ENCODE measurements around the gene SELENOF.
"Not testable (repeated sequence)": the region's sequence is repeated elsewhere in the genome, so short reads cannot be mapped to it uniquely, and the experiment has no call there.

The SELENOF gene

DNA sequence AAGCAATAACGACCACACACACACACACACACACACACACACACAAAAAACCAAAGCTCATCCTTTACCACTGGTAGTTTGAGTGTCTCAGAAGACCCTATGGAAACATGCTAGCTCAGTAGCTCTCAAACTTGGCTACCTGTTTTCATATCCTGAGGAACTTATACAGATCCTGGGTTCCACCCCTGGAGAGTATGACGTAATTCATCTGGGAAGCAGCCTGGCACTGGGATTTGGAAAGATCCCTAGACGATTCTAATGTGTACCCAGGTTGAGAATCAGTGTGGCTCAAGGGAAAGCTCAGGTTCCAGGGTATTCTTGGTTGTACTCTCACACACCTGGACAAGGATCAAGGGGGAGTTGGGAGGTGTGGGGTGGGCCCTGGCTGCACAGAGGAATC, 85.9 kb downstream of the SELENOF start:
- CTCF ChIA-PET = interaction anchor here (1.0 kb wide), 1 partner anchor 255 kb away, joined by 4 read pairs; no protein-coding TSS in a partner anchor
- no peak for DNase-seq
- peaks cover 7% of the 10 kb centered on the region for H3K27me3 Mint-ChIP-seq
- H3K9me3 Mint-ChIP-seq = no peaks in the 10 kb centered on the region
- H3K36me3 Mint-ChIP-seq = no peaks in the 10 kb centered on the region
- no peaks in the 10 kb centered on the region for H3K4me1 Mint-ChIP-seq
- H3K27ac Mint-ChIP-seq = no peak overlapping the region
- H3K4me3 Mint-ChIP-seq = no peak overlapping the region

DNA sequence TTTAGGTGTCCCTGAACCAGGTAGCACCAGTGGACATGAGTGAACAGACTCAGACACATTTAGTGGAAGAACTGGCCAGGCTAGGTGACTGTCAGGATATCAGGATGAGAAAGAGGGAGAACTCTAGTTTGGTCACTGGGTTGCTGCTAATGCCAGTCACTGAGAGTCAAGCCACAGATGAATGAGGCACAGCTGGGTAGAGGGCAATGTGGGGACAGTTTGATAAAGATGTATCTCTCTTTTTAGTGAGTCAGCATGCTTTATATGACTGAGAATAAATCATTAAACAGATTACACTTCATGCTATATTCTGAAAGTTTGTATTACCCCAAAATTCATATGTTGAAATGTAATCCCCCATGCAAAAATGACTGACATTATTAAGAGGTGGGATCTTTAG, 87.1 kb downstream of the SELENOF start:
- no peaks in the 10 kb centered on the region for H3K9me3 Mint-ChIP-seq
- H3K36me3 Mint-ChIP-seq = no peaks in the 10 kb centered on the region
- CTCF ChIA-PET = no interaction called here
- H3K27ac Mint-ChIP-seq = no peak overlapping the region
- no peak overlapping the region for H3K4me3 Mint-ChIP-seq
- peaks cover 11% of the 10 kb centered on the region for H3K27me3 Mint-ChIP-seq
- DNase-seq = no peak
- no peaks in the 10 kb centered on the region for H3K4me1 Mint-ChIP-seq

DNA sequence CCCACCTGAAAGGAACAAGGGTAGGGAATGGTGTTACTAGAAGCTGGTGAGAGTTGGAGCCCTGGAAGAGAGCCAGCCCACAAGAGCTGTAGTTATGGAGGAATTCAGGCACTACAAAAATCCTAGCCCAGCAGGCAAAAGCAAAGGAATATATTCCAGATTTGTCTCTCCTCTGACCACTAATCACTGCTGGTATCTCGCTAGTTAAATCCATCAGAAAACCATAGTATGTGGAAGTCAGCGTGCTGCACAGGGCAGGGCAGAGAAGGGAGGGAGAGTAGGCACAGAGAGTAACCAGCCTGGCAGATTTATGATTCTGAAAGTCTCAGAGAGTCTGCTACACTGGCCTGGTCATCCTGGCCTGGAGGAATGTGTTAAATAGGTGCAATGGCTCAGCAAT, 88.6 kb downstream of the SELENOF start:
- no peak for DNase-seq
- CTCF ChIA-PET = interaction anchor here (0.9 to 1.0 kb wide), 2 partner anchors 9 to 260 kb away, joined by 3 read pairs; no protein-coding TSS in a partner anchor
- Mint-ChIP-seq H3K4me1 (no peaks in the 10 kb centered on the region), H3K4me3 (no peak overlapping the region), H3K27me3 (peaks cover 15% of the 10 kb centered on the region), H3K9me3 (no peaks in the 10 kb centered on the region), H3K36me3 (no peaks in the 10 kb centered on the region), H3K27ac (no peak overlapping the region)

DNA sequence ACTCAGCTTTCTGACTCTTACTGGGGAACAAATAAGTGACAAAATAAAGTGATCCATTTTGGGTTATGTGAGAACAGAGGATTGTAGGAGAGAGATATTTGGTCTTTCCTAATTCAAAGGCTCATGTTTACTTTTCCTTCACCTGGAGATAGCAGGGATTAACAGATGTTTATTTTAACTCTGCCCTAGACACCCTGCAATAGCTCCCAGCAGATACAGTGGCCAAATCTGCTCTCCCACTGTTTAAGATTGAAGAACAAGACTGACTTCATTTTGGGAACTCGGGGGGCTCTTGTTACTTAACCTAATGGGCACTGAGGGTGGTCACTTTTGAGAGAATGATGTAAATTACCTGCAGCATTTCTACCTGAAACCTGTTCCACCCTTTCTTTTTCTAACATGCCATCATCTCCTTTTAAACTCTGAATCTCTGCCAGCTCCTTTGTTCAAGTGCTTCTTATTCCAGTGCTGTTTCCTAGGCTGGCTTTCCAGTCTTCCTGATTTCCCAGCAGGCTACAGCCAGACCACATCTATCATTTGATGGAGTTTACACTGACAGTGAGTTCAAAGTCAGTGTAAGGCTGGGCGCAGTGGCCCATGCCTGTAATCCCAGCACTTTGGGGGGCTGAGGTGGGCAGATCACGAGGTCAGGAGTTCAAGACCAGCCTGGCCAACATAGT, 90.0 kb downstream of the SELENOF start:
- Mint-ChIP-seq H3K4me3 (no peak overlapping the region), H3K36me3 (no peaks in the 10 kb centered on the region), H3K4me1 (no peaks in the 10 kb centered on the region), H3K27me3 (peaks cover 15% of the 10 kb centered on the region), H3K27ac (no peak overlapping the region), H3K9me3 (no peaks in the 10 kb centered on the region)
- no peak for DNase-seq
- CTCF ChIA-PET = no interaction called here

DNA sequence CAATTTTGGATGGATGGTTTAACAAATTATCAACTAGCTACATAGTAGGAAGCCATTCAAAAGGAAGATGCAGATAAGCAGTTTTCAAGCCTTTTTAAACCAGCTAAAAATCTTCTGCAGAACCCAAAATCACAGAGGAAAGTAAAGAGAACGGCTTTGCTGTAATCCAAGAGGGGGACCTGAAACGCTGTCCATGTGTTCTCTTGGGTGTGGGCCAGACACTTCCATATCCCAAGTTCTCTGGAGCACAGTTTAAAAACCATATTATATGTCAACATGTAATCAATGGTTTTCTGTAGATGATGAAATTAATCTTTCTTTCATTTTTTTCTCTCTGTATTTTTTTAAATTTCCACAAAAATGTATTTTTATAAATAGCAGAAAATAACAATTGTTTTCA, 90.5 kb downstream of the SELENOF start:
- Mint-ChIP-seq H3K9me3 (no peaks in the 10 kb centered on the region), H3K27ac (no peak overlapping the region), H3K27me3 (peaks cover 15% of the 10 kb centered on the region), H3K36me3 (no peaks in the 10 kb centered on the region), H3K4me1 (no peaks in the 10 kb centered on the region), H3K4me3 (no peak overlapping the region)
- CTCF ChIA-PET = no interaction called here
- DNase-seq = no peak

DNA sequence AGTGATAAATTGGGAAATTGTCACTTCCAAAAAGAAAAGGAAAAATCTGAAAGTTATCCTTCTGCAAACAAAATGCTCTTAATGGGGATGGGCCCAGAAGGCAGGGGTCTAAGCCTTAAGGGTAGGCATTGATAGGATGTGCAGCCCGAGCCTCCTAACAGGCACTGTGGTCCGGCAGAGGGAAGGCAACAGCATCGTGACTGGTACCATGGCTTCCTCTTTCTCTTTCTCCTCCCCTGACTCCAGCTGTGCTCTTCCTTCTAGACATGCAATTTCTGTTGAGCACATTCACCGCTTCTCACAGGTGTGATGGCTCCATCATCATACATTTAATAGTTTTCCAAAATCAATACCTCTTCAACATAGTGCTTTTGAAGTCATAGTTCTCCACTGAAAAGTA, 91.5 kb downstream of the SELENOF start:
- no peak for DNase-seq
- H3K27me3 Mint-ChIP-seq = peaks cover 15% of the 10 kb centered on the region
- no peak overlapping the region for H3K27ac Mint-ChIP-seq
- no peak overlapping the region for H3K4me3 Mint-ChIP-seq
- no peaks in the 10 kb centered on the region for H3K4me1 Mint-ChIP-seq
- H3K36me3 Mint-ChIP-seq = no peaks in the 10 kb centered on the region
- CTCF ChIA-PET = no interaction called here
- H3K9me3 Mint-ChIP-seq = no peaks in the 10 kb centered on the region

DNA sequence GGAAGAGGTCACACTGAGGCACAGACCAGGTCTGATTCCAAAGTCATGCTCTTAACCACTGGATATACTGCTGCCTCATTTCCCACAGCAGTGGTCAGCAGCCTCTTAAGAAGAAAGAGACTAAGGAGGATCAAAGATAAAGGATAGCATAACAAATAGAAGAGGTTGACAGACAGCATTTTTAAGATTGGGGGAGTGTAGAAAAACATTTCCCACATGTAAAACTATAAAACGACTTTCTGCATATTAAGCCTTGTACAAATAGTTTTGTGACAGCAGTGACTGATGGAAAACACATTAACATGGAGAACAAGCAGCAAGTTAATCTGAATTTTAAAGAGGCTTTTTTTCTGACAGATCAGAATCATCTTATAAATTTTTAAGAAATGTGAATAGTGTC, 92.0 kb downstream of the SELENOF start:
- DNase-seq = no peak
- Mint-ChIP-seq H3K4me1 (no peaks in the 10 kb centered on the region), H3K4me3 (no peak overlapping the region), H3K36me3 (no peaks in the 10 kb centered on the region), H3K9me3 (no peaks in the 10 kb centered on the region), H3K27me3 (peaks cover 15% of the 10 kb centered on the region), H3K27ac (no peak overlapping the region)
- CTCF ChIA-PET = no interaction called here

DNA sequence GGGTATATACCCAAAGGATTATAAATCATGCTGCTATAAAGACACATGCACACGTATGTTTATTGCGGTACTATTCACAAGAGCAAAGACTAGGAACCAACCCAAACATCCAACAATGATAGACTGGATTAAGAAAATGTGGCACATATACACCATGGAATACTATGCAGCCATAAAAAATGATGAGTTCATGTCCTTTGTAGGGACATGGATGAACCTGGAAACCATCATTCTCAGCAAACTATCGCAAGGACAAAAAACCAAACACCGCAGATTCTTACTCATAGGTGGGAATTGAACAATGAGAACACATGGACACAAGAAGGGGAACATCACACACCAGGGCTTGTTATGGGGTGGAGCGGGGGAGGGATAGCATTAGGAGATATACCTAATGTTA, 94.0 kb downstream of the SELENOF start:
- H3K36me3 Mint-ChIP-seq, H3K27ac Mint-ChIP-seq, H3K9me3 Mint-ChIP-seq, DNase-seq, CTCF ChIA-PET, H3K4me3 Mint-ChIP-seq, H3K4me1 Mint-ChIP-seq: not testable (repeated sequence)
- peaks cover 12% of the 10 kb centered on the region for H3K27me3 Mint-ChIP-seq

DNA sequence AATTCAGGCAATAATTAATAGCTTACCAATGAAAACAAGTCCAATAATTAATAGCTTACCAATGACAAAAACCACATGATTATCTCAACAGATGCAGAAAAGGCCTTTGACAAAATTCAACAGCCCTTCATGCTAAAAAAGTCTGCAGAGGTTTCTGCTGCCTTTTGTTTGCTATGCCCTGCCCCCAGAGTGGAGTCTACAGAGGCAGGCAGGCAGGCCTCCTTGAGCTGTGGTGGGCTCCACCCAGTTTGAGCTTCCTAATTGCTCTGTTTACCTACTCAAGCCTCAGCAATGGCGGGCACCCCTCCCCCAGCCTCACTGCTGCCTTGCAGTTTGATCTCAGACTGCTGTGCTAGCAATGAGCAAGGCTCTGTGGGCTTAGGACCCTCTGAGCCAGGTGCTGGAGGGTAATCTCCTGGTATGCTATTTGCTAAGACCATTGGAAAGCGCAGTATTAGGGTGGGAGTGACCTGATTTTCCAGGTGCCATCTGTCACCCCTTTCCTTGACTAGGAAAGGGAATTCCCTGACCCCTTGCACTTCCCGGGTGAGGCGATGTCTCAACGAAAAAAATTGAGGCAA, 96.6 kb downstream of the SELENOF start:
- H3K36me3 Mint-ChIP-seq, H3K4me3 Mint-ChIP-seq, H3K9me3 Mint-ChIP-seq, DNase-seq, H3K27me3 Mint-ChIP-seq, H3K4me1 Mint-ChIP-seq, H3K27ac Mint-ChIP-seq: not testable (repeated sequence)
- CTCF ChIA-PET = interaction anchor here (0.7 kb wide), 1 partner anchor 12 kb away, joined by 3 read pairs; no protein-coding TSS in a partner anchor

DNA sequence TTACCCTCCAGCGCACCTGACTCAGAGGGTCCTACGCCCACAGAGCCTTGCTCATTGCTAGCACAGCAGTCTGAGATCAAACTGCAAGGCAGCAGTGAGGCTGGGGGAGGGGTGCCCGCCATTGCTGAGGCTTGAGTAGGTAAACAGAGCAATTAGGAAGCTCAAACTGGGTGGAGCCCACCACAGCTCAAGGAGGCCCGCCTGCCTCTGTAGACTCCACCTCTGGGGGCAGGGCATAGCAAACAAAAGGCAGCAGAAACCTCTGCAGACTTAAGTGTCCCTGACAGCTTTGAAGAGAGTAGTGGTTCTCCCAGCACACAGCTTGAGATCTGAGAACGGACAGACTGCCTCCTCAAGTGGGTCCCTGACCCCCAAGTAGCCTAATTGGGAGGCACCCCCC, 99.8 kb downstream of the SELENOF start:
- H3K36me3 Mint-ChIP-seq, H3K27me3 Mint-ChIP-seq, CTCF ChIA-PET, H3K27ac Mint-ChIP-seq, H3K4me3 Mint-ChIP-seq, DNase-seq, H3K4me1 Mint-ChIP-seq, H3K9me3 Mint-ChIP-seq: not testable (repeated sequence)

Measured in activated naive CD4-positive, alpha-beta T cell treated with anti-CD3 and anti-CD28 coated beads, Interleukin-2, amount 10 ng/mL, durations not matched to agents 7 days and 5 days (primary cell).